LNCaP clone FGC (cell line): Measurements from ENCODE around the gene RPL31.

Source experiments
- DNase-seq: peaks from one replicate; pipeline ENCODE4 v3.0.0-alpha.2; 2011; ENCODE audit warnings: low read depth
- H3K4me3 ChIP-seq: 2 replicates; pipeline ENCODE4 v1.5.1; 2011; ENCODE audit warnings: mild to moderate bottlenecking, low read depth, low read length, control low read depth
- CTCF ChIP-seq: IDR thresholded peaks from 2 replicates; pipeline ENCODE4 v1.5.1; 2012; ENCODE audit warnings: mild to moderate bottlenecking; ENCODE audit not compliant: control insufficient read depth, insufficient read depth; ENCODE audit errors: extremely low read depth

The RPL31 gene

GRCh38 chr2:101040072-101040471, 38.0 kb downstream of the RPL31 start:
- TF ChIP-seq CTCF = no peak
- DNase-seq = no peak
- H3K4me3 ChIP-seq = no peak overlapping the region

GRCh38 chr2:101040761-101041160, 38.7 kb downstream of the RPL31 start:
- no peak overlapping the region for H3K4me3 ChIP-seq
- no peak for DNase-seq
- TF ChIP-seq CTCF = no peak

GRCh38 chr2:101041413-101041812, 39.3 kb downstream of the RPL31 start:
- no peak overlapping the region for H3K4me3 ChIP-seq
- DNase-seq = no peak
- no peak for TF ChIP-seq CTCF

GRCh38 chr2:101045330-101045729, 43.2 kb downstream of the RPL31 start:
- no peak overlapping the region for H3K4me3 ChIP-seq
- no peak for TF ChIP-seq CTCF
- DNase-seq = no peak

- no peak for DNase-seq
- no peak for TF ChIP-seq CTCF
- H3K4me3 ChIP-seq = no peak overlapping the region
Measured at GRCh38 chr2:101047075-101047766, 45.1 kb downstream of the RPL31 start.

- no peak overlapping the region for H3K4me3 ChIP-seq
- no peak for DNase-seq
Measured at GRCh38 chr2:101047774-101048173, 45.7 kb downstream of the RPL31 start.

More at GRCh38 chr2:101047774-101048173, 45.7 kb downstream of the RPL31 start:
- TF ChIP-seq CTCF = no peak
